Ecto neural progenitor cell (in vitro differentiated cells): ENCODE results near the gene FOXA3.
"Not testable (repeated sequence)": the region's sequence is repeated elsewhere in the genome, so short reads cannot be mapped to it uniquely, and the experiment has no call there.

ENCODE experiments used
- DNase-seq: peaks from one replicate; pipeline ENCODE4 v3.0.0-alpha.2; 2018; ENCODE audit warnings: low spot score

FOXA3 gene

GRCh38 chr19:45828523-45828922 is 35.6 kb upstream of the FOXA3 start:
- DNase-seq: no peak

GRCh38 chr19:45828945-45829344 is 35.2 kb upstream of the FOXA3 start:
- no peak for DNase-seq

GRCh38 chr19:45834970-45835369 is 29.2 kb upstream of the FOXA3 start:
- DNase-seq: no peak

GRCh38 chr19:45842198-45842597 is 21.9 kb upstream of the FOXA3 start:
- no peak for DNase-seq

- no peak for DNase-seq
Measured at GRCh38 chr19:45847663-45848062, 16.5 kb upstream of the FOXA3 start.

GRCh38 chr19:45848922-45849321 is 15.2 kb upstream of the FOXA3 start:
- DNase-seq: no peak

GRCh38 chr19:45852145-45852750 is 11.9 kb upstream of the FOXA3 start:
- no peak for DNase-seq

- DNase-seq: no peak
Measured at GRCh38 chr19:45852983-45853382, 11.1 kb upstream of the FOXA3 start.

- DNase-seq: no peak
Measured at GRCh38 chr19:45854167-45854778, 9.9 kb upstream of the FOXA3 start.

- DNase-seq: no peak
Measured at GRCh38 chr19:45860359-45861259, 3.5 kb upstream of the FOXA3 start.

GRCh38 chr19:45862271-45862563 is 1.9 kb upstream of the FOXA3 start:
- DNase-seq: peak; percentile 52

- peak; percentile 99 for DNase-seq
Measured at GRCh38 chr19:45862564-45863334, 1.4 kb upstream of the FOXA3 start, which contains the start of gene SYMPK. Gene SYMPK (minus strand): TSS chr19:45863147. CDS start chr19:45854495, 8,652 bp downstream.

GRCh38 chr19:45863335-45863839 is 739 bp upstream of the FOXA3 start:
- DNase-seq: no peak

GRCh38 chr19:45864629-45865082 is 530 bp downstream of the FOXA3 start:
- no peak for DNase-seq

GRCh38 chr19:45865269-45865948 is 1.3 kb downstream of the FOXA3 start:
- DNase-seq: peak; percentile 47

- no peak for DNase-seq
Measured at GRCh38 chr19:45866400-45867176, 2.5 kb downstream of the FOXA3 start.

GRCh38 chr19:45867241-45867640 is 3.1 kb downstream of the FOXA3 start:
- DNase-seq: not testable (repeated sequence)

- no peak for DNase-seq
Measured at GRCh38 chr19:45870798-45871197, 6.7 kb downstream of the FOXA3 start.

- no peak for DNase-seq
Measured at GRCh38 chr19:45872095-45872919, 8.2 kb downstream of the FOXA3 start.
